GM10266 (cell line): ENCODE results near the gene WNT3A.

Experiments used
- DNase-seq: peaks from one replicate; pipeline ENCODE4 v3.0.0; 2012; ENCODE audit errors: extremely low spot score
- TF ChIP-seq, protein P1 (sequence below): IDR thresholded peaks from 2 replicates; pipeline ENCODE4 v1.5.1; 2012; ENCODE audit warnings: mild to moderate bottlenecking, low read depth; ENCODE audit not compliant: control insufficient read depth, insufficient read depth; ENCODE audit errors: missing control alignments

WNT3A gene

DNA sequence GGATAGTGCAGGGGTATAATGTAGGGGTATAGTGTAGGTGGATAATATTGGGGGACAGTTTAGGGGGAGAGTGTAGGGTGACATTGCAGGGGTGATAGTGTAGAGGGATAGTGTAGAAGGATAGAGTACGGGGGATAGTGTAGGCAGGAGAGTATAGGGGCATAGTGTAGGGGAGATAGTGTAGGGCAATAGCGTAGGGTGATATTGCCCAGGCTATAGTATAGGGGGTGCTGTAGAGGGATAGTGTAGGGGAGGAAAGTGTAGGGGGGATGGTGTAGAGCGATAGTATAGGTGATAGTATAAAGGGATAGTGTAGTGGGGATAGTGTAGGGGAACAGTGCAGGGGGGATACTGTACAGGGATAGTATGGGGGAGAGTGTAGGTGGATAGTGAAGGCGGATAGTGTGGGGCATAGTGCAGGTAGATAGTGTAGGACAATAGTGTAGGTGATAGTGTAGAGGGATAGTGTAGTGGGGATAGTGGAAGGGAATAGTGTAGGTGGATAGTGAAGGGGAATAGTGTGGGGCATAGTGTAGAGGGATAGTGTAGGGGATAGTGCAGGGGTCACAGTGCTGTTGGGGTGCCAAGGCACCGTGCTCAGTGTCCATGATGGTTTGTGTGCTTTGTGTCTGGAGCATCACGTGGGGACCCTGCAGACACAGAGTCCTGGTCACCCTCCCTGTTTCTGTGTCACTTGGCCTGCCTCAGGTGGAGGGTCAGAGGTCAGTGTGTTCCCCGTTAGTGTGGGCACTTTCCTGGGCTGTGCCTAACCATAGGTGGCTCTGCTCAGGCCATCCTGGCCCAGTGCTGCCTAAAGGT lies 65.2 kb downstream of the WNT3A start:
- TF ChIP-seq, protein P1, sequence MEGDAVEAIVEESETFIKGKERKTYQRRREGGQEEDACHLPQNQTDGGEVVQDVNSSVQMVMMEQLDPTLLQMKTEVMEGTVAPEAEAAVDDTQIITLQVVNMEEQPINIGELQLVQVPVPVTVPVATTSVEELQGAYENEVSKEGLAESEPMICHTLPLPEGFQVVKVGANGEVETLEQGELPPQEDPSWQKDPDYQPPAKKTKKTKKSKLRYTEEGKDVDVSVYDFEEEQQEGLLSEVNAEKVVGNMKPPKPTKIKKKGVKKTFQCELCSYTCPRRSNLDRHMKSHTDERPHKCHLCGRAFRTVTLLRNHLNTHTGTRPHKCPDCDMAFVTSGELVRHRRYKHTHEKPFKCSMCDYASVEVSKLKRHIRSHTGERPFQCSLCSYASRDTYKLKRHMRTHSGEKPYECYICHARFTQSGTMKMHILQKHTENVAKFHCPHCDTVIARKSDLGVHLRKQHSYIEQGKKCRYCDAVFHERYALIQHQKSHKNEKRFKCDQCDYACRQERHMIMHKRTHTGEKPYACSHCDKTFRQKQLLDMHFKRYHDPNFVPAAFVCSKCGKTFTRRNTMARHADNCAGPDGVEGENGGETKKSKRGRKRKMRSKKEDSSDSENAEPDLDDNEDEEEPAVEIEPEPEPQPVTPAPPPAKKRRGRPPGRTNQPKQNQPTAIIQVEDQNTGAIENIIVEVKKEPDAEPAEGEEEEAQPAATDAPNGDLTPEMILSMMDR: no peak
- no peak for DNase-seq

DNA sequence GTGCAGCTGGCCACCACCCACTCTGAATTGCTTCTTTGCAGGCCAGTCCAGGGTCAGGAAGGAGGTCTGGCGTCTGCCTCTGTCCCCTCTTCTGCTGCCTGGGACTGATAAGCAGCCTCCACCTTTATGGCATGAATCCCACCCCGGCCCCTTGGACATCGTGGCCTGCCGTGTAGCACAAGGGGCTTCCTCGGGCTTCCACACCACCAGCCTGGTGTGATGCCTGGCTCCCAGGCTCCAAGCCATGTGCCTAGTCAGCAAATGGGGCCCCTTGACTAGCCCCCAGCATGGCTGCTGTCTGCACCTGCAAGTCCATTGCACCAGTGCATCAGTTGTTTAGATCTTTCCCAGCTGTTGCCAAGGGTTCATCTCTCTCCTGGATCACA lies 65.9 kb downstream of the WNT3A start:
- TF ChIP-seq, protein P1: no peak
- DNase-seq: no peak

DNA sequence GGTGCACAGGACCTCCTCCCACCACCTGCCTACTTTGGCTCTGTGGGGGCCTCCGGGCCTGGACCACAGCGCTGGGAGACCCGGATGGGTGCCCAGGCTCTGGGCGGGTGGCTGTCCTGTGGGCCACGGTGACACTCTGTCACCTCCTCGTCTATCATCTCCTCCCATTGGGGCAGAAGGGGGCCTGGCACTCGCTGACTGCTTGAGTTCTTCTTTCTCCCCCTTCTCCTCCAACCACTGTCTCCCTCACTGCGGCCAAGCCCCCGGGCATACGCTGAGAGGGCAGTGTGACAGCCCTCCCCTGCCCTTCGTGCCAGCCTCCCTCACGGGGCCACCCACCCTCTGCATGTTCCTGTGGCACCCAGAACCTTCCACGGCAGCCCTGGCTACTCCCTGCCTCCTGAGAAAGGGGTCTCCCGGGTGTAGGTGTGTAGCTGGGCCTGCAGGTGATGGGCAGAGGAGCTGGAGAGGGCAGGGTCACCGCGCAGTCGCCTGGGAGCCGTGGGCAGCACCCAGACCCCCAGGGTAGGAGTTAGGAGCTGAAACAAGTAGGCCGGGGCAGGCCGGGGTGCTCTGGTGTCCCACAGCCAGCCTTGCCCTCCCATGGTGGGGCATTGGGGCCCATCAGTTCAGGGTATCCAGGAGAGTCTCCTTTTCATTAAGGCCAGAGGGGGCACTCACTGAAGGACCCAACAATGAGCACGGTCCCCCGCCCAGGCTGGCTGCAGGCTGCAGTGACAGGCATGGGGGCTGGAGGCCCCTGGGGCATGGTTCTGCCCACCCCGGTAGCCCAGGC lies 66.5 kb downstream of the WNT3A start:
- DNase-seq: no peak
- TF ChIP-seq, protein P1: no peak

DNA sequence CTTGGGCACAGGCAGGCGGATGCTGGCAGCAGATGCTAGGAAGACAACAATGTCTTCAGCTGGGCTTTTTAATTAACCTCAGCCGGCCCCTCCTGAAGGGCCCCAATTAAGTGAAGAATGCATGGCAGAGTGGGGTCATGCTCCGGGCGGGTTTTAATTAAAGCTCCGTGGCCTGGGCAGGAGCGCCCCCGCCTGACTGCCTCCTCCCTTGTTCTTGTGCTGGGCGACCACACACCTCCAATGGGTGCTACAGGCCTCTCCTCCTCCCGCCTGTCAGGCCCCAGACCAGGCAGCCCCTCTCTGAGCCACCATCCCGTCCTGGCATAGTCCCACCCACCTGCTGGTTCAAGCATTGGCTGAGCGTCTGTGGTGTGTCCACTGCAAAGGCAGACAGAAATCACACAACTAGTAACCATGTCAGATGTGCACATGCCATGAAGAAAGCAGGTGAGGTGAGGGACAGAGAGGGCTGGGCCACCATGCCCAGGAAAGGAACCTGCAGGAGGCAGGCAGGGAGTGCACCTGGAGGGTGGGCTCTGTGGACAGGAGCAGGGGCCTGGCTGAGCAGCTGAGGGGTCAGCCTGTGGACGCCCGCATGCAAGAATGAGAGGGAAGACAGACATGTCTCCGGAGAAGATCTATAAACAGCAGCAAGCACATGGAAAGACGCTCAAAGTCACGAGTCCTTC lies 67.2 kb downstream of the WNT3A start:
- TF ChIP-seq, protein P1: peak; percentile 33
- DNase-seq: no peak

DNA sequence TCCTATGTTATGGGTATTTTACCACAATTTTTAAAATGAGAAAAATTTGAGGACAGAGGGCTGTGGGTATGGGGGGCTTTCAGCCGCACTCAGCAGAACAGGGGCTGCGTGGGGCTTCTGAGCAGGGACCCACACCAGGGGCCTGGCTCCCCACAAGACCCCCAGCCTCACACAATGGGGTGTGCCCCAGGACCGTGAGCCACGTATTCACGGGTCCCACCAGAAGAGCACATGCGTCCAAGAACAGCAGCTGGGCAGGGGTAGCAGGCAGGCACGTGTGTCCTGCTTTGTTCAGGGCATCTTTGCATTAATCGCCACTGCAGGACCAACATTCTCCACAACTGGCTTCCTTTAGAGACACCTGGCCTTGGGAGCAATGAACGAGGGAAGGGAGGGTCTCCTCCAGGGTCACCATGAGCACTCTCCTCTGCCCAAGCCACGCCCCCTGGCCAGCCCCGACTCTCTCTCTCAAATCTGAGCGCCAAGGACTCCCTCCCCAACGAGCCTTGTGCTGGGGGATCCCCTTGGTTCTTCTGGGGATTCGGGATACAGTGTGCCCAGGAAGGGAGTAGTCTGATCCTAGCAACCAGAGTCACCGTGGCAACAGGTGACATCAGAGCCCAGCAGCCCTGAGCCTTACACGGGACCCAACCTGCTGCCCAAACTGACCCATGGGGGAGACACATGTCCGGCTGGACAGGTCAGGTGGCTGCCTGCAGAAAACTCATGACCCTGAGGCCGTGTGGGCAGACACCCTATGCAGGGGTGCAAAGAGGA lies 68.3 kb downstream of the WNT3A start:
- no peak for DNase-seq
- TF ChIP-seq, protein P1: no peak

DNA sequence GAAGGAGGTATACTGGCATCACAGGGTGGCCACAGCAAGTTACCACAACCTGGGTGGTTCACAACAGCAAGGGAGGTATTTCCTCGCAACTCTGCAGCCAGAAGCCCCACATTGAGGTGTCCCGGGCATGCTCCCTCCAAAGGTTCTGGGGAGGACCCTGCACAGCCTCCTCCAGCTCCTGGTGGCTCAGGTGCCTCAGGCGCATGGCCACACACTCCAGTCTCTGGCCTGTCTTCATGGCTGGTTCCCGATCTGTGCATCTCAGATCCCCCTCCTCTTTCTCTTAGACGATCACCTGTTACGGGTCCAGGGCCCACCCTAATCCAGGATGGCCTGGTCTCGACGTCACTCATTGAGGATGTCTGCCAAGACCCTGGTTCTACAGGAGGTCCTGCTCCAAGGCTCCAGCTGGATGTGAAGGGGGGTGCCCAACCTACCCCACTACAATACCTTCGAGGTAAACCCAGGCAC lies 69.0 kb downstream of the WNT3A start:
- TF ChIP-seq, protein P1: no peak
- DNase-seq: no peak
